Naive B cell (primary cell): ENCODE data around the gene THRB. TPM values are rescaled to one million over a fixed set of nuclear protein-coding genes. Genes with fewer than 3 reads are reported as not detected.
A peak's percentile ranks its signal among the peaks of the same experiment; 100 is the strongest.

Experiments used
- ATAC-seq, 2 donors: fragments of 150-1000 bp; cut with Tn5 transposase; 2 replicates each; pipeline ENCODE4 v1.10.0; 2021; ENCODE audit warnings: low read depth in 2 of 2, mild to moderate bottlenecking in 2 of 2, moderate library complexity in 2 of 2
- DNase-seq: peaks from one replicate; pipeline ENCODE4 v3.0.0; 2022
- H3K27ac Mint-ChIP-seq, 6 donors: one replicate each; pipeline ENCODE4 v1.8.0; 2020 to 2022; ENCODE audit warnings: mild to moderate bottlenecking in 6 of 6, mixed read lengths in 6 of 6, moderate library complexity in 5 of 6, inconsistent platforms in 2 of 6
- H3K27me3 Mint-ChIP-seq, 3 donors: one replicate each; pipeline ENCODE4 v1.8.0; 2021 to 2022; ENCODE audit warnings: mixed read lengths in 3 of 3, mild to moderate bottlenecking in 1 of 3
- H3K36me3 Mint-ChIP-seq, 2 donors: one replicate each; pipeline ENCODE4 v1.8.0; 2020 to 2022; ENCODE audit warnings: mixed read lengths in 2 of 2, inconsistent platforms in 1 of 2, mild to moderate bottlenecking in 1 of 2
- H3K4me1 Mint-ChIP-seq, 3 donors: one replicate each; pipeline ENCODE4 v1.8.0; 2020 to 2022; ENCODE audit warnings: mixed read lengths in 3 of 3, inconsistent platforms in 1 of 3, mild to moderate bottlenecking in 1 of 3, moderate library complexity in 1 of 3
- H3K4me3 Mint-ChIP-seq, 8 donors: one replicate each; pipeline ENCODE4 v1.8.0; 2020 to 2022; ENCODE audit warnings: mild to moderate bottlenecking in 8 of 8, mixed read lengths in 8 of 8, moderate library complexity in 8 of 8, inconsistent platforms in 2 of 8
- H3K9me3 Mint-ChIP-seq, 7 donors: one replicate each; pipeline ENCODE4 v1.8.0; 2020 to 2022; ENCODE audit warnings: mixed read lengths in 7 of 7, mild to moderate bottlenecking in 5 of 7, inconsistent platforms in 2 of 7, moderate library complexity in 1 of 7
- polyA plus RNA-seq, 6 donors: library from polyadenylated mRNA; unstranded; fragments of 300-500 nt; fragmentation: Illumina TruSeq; gene quantifications; one replicate each; pipeline ENCODE4 v1.2.3, GENCODE V29; 2021; ENCODE audit warnings: low read depth in 6 of 6

Gene THRB
- polyA plus RNA-seq, 6 donors from 2014 or later: 0.38 to 5.1 (median 1.8) TPM

DNA sequence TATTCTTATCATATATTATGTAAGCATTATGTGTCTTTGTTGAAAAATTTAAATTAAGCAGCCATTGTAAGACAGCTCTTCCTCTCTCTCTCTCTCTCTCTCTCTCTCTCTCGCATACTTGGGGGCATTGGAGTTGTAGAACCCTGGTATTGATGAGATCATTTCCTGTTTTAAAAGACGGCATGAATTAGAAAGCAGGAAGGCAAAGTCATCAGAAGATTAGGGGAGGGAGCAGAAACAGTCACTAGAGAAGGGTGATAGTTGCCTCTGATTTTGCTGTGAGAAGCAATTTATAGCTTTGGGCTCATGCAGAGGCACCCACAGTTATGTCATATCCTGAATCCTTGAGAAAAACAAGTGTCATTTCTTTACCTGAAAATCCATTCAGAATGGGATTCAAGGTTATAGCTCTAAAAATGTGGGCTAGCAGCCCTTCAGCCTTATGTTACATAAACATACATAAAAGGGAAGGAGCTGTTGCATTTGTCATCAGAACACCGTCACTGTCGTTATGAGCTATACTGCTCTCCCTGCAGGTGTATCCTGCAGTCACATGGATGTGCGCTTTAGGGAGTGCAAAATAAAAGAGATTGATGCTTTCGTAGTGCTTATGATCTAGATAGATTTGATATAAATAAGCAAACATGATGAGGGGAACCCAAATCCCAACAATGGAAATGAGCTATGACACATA lies 335.7 kb downstream of the THRB start:
- Mint-ChIP-seq H3K4me3 (no peak overlapping the region), H3K27me3 (peaks cover 0 to 13% (median 0%) of the 10 kb centered on the region in 3 donors), H3K4me1 (peaks cover 0 to 8% (median 4%) of the 10 kb centered on the region in 3 donors), H3K36me3 (peaks cover 0 to 6% of the 10 kb centered on the region in 2 donors), H3K9me3 (peaks cover 0 to 6% (median 0%) of the 10 kb centered on the region in 7 donors), H3K27ac (no peak overlapping the region)
- ATAC-seq (no peak), DNase-seq (no peak)

DNA sequence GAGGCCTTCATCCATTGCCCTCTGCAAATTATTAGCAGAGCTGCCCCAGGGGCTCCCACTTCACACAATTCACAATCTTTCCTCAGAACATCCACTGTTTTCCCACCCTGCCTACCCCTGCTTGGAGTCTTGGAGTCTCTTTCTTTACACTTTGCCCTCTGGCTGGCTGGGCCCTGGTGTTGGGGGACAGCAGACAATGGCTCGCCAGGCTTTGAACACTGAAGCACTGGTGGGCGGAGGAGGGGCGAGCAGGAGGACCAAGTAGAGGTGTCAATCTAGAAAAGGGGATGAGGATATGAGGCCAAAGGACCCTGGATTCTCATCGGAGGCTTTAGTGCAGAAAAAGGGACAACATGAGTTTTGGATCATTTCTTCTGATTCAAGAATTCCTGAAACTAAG lies 337.5 kb downstream of the THRB start:
- peaks cover 0 to 6% (median 0%) of the 10 kb centered on the region in 7 donors for H3K9me3 Mint-ChIP-seq
- DNase-seq (no peak), ATAC-seq (no peak)
- peaks cover 0 to 6% of the 10 kb centered on the region in 2 donors for H3K36me3 Mint-ChIP-seq
- peaks cover 0 to 8% (median 4%) of the 10 kb centered on the region in 3 donors for H3K4me1 Mint-ChIP-seq
- peaks cover 0 to 13% (median 0%) of the 10 kb centered on the region in 3 donors for H3K27me3 Mint-ChIP-seq
- H3K4me3 Mint-ChIP-seq: no peak overlapping the region
- no peak overlapping the region for H3K27ac Mint-ChIP-seq

DNA sequence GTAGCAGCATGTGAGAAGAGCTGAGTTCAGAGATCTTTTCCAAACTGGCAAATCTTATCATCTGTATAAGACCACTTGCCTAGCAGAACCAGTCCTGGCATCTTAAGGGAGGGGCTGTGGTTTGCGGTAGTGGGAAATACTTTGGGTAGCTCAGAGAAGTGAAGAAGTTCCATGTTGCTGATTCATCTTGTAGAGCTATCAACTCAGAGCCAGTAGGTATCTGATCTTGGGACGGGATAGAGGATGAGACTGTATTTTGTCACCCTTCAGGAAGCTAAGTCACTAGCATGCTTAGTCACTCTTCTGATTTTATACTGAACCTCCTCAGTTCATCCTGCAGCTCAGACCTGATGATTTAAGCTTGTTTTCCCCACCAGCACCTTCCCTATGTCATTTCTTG lies 338.2 kb downstream of the THRB start:
- Mint-ChIP-seq H3K36me3 (peaks cover 0 to 6% of the 10 kb centered on the region in 2 donors), H3K4me3 (no peak overlapping the region), H3K27me3 (peaks cover 0 to 13% (median 0%) of the 10 kb centered on the region in 3 donors), H3K9me3 (peaks cover 0 to 6% (median 0%) of the 10 kb centered on the region in 7 donors), H3K4me1 (peaks cover 0 to 8% (median 4%) of the 10 kb centered on the region in 3 donors), H3K27ac (no peak overlapping the region)
- DNase-seq (no peak), ATAC-seq (no peak)

DNA sequence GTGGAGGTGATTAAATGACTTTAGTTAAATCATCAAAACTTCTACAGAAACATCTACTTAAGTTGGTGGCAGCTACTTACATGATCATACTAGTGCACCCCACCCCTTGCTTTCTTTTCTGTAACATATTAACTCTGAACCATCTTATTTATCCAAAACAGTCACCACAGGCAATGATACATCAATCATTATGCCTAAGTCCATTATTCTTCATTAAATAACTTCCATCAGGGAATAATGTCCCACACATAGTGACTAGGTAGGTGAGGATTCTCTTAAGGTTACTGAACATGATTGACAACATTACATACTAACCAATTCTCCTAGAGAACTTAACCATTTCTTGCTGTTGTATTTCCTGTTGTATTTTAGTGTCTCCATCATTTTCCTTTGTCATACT lies 339.4 kb downstream of the THRB start:
- peaks cover 0 to 9% (median 0%) of the 10 kb centered on the region in 3 donors for H3K27me3 Mint-ChIP-seq
- no peak overlapping the region for H3K4me3 Mint-ChIP-seq
- H3K36me3 Mint-ChIP-seq: peaks cover 0 to 4% of the 10 kb centered on the region in 2 donors
- H3K27ac Mint-ChIP-seq: no peak overlapping the region
- DNase-seq (no peak), ATAC-seq (no peak)
- H3K4me1 Mint-ChIP-seq: peaks cover 0 to 8% (median 0%) of the 10 kb centered on the region in 3 donors
- H3K9me3 Mint-ChIP-seq: peaks cover 0 to 6% (median 0%) of the 10 kb centered on the region in 7 donors

DNA sequence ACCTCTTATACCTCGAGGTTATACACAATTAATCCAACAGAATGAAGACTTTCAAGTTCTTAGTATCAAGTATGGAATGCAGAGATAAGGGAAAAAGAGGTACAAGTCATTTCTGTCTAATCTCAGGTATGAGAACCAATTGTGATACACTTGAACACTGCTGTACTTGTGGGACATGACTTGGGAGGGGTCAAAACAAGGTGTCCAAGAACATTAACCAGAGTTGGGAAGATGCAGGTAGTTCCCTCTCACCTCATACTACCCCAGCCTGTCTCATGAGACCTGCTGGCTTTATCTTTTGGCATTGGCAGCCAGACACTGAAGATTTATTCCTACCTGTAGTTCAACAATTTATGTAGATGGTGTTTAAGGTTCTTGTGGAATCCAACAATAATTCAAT lies 339.9 kb downstream of the THRB start:
- DNase-seq: no peak
- no peak for ATAC-seq
- no peak overlapping the region for H3K27ac Mint-ChIP-seq
- peaks cover 0 to 7% (median 0%) of the 10 kb centered on the region in 3 donors for H3K4me1 Mint-ChIP-seq
- H3K9me3 Mint-ChIP-seq: peaks cover 0 to 2% (median 0%) of the 10 kb centered on the region in 7 donors
- H3K27me3 Mint-ChIP-seq: peaks cover 0 to 4% (median 0%) of the 10 kb centered on the region in 3 donors
- H3K4me3 Mint-ChIP-seq: peak overlapping the region in 1 of 8 donors; percentile 18
- no peaks in the 10 kb centered on the region for H3K36me3 Mint-ChIP-seq

DNA sequence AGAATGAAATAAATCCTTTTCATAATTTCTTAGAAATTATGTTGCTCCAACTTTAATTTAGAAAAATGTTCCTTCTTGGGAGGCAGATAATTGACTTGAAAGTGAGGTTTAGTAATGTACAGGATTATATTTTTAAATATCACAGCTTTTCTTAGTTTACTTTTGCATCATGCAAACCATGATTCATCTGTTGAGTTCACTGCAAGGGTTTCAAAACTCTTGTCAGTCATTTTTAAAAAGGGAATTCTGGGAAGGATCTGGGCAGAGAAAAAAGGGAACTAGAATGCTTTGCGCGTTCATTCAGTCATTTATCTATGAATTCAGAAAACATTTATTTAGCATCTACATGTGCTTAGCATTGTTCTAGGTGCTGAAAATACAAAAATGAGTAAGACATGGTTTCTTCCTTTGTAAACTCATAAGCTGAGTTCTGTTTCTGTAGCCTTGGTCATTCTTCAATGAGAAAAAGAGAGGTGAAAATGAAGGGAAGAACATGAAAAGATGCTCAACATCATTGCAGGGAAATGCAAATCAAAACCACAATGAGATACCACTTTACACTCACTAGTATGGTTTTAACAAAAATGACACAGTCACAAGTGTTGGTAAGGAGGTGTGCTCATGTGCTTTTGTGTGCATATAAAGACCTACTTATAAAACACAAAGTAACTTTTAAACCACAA lies 340.5 kb downstream of the THRB start:
- no peak for DNase-seq
- H3K4me3 Mint-ChIP-seq: no peak overlapping the region
- H3K4me1 Mint-ChIP-seq: peaks cover 0 to 7% (median 0%) of the 10 kb centered on the region in 3 donors
- no peak for ATAC-seq
- H3K36me3 Mint-ChIP-seq: no peaks in the 10 kb centered on the region
- H3K27ac Mint-ChIP-seq: no peak overlapping the region
- H3K27me3 Mint-ChIP-seq: no peaks in the 10 kb centered on the region
- peaks cover 0 to 2% (median 0%) of the 10 kb centered on the region in 7 donors for H3K9me3 Mint-ChIP-seq

DNA sequence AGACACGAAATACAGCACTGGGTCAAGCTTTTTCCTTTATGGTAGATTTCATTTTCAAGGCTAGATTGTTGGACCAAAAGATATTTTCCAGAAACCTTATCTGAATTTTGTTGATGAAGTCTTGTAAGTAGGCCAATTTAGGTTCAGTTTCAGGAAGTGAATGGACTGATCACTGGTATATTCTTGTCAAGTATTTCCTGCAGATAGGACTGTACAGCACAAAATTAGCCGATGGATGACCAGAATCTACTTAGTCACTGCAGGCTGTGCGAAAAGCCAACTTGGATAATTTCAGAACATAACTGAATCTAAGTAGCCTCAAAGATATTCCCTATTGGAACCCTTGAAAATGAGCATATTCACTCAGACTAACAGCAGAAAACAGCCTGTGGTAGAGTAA lies 343.1 kb downstream of the THRB start:
- Mint-ChIP-seq H3K4me3 (no peak overlapping the region), H3K4me1 (peaks cover 0 to 7% (median 0%) of the 10 kb centered on the region in 3 donors), H3K9me3 (no peaks in the 10 kb centered on the region), H3K36me3 (no peaks in the 10 kb centered on the region), H3K27me3 (no peaks in the 10 kb centered on the region), H3K27ac (no peak overlapping the region)
- no peak for ATAC-seq
- DNase-seq: no peak

DNA sequence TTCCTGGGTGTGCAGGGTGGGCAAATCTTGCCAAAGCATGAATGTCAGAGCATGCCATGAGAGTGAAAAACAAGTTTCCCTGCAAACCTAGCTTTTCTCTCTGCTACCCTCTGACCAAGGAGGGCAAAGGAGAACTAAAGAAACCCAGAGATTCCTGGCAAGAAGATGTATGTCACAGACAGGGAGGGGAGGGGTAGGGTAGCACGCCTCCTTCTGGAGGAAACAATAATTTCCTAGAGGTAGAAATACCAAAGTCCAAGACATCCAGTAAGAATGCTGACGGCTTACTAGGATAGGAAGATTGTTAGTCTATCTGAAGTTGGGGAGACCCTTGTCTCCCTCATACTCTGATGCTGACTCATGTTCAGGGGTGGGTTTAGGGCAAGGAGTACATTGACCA lies 345.6 kb downstream of the THRB start:
- Mint-ChIP-seq H3K4me3 (no peak overlapping the region), H3K36me3 (peaks cover 0 to 8% of the 10 kb centered on the region in 2 donors), H3K4me1 (peaks cover 0 to under 1% (median 0%) of the 10 kb centered on the region in 3 donors), H3K27me3 (no peaks in the 10 kb centered on the region), H3K27ac (no peak overlapping the region), H3K9me3 (no peaks in the 10 kb centered on the region)
- ATAC-seq (no peak), DNase-seq (no peak)

DNA sequence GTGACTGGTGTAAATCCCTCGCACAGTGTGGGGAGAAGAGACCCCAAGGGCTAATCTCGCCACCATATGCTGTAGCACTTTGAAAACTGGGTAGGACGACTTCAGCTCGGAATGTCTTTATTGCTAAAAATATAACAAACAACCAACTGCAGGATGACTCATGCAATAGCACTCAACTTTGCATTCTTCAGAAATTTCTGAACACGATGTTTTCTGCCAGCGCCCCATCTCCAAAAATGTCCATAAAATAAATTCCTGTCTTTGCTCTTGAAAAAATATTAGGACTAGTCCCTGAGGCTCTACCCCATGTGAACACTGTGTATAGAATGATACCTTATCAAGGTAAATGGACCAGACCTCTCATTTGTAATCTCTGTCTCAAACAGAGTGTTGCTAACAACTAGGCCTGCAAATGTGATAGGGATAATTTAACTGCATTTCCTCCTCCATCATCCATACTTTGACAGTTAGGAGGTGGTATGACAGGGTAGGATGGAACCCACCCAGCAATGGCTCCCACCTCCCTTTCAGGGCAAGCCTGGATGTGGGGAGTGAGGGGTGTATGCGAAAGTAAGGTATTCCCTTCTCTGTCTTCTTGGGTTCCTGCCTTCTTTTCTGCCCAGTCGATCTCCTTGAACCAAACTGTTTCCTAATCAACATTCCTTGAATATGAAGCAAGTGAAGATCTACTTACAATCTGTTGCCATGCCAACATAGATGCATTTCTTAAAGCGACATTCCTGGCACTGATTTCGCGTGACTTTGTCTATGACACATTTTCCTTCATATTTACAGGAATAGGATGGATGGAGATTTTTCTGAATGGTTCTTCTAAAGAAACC lies 348.4 kb downstream of the THRB start:
- H3K9me3 Mint-ChIP-seq: no peaks in the 10 kb centered on the region
- DNase-seq (no peak), ATAC-seq (no peak)
- H3K27me3 Mint-ChIP-seq: no peaks in the 10 kb centered on the region
- H3K27ac Mint-ChIP-seq: no peak overlapping the region
- H3K36me3 Mint-ChIP-seq: peaks cover 0 to 18% of the 10 kb centered on the region in 2 donors
- no peaks in the 10 kb centered on the region for H3K4me1 Mint-ChIP-seq
- H3K4me3 Mint-ChIP-seq: no peak overlapping the region

DNA sequence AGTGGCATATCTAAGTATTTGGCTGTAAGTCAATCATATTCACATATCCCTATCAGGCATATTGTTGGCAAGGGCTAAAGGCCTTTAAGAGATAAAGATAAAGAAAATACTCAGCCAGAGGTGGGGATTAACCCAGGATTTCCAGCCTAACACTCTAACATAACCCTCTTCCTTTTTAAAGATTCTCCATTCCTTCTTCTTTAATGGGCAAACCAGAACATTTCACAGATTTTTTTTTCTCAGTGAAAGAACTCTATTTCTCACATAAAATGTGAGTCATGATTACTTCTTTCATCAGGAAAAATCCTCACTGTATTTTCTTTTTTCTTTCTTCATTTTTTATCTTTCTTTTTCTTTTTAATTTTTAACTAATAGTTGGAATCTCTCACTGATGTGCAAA lies 349.2 kb downstream of the THRB start:
- no peak for ATAC-seq
- no peak for DNase-seq
- Mint-ChIP-seq H3K27ac (peak overlapping the region in 1 of 6 donors; percentile 4), H3K9me3 (no peaks in the 10 kb centered on the region), H3K4me1 (no peaks in the 10 kb centered on the region), H3K36me3 (peaks cover 0 to 18% of the 10 kb centered on the region in 2 donors), H3K4me3 (no peak overlapping the region), H3K27me3 (no peaks in the 10 kb centered on the region)

DNA sequence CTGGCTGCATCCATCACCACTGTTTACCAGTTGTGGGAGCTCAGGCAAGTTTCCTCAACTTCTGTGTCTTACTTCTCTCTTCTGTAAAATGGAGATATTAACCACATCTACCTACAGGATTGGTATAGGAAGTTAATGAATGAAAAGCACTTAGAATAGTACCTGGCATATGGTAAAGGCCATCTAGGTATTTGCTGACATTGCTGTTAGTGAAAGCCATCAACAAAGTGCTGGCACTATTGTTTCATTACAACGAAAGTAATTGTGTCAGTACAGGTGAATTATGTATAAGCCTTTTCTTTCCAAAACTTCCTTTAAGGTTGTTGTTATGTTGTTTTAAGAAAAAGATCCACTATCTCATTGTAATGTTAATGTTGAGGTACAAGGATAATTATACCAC lies 352.5 kb downstream of the THRB start:
- H3K27ac Mint-ChIP-seq: no peak overlapping the region
- no peaks in the 10 kb centered on the region for H3K9me3 Mint-ChIP-seq
- ATAC-seq (no peak), DNase-seq (no peak)
- H3K27me3 Mint-ChIP-seq: no peaks in the 10 kb centered on the region
- H3K4me1 Mint-ChIP-seq: peaks cover 0 to 3% (median 0%) of the 10 kb centered on the region in 3 donors
- H3K4me3 Mint-ChIP-seq: no peak overlapping the region
- peaks cover 0 to 22% of the 10 kb centered on the region in 2 donors for H3K36me3 Mint-ChIP-seq

DNA sequence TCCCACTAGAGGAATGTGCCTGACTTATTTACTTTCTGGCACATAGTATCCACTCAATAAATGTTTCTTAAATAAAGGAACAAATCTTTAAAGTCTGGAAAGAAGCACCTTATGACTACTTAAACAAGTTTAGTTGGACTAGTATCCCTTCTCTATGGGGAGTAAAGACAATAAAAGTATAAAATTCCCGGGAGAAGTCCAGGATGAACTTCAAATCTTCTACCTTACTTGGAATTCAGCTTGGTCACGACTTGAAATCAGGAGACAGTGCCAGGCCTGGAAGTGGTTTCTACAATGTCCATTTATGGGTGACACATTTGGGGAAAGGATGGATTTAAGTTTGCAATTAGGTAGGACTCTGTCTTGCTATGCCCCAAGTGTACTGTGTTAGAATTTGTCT lies 353.1 kb downstream of the THRB start:
- no peaks in the 10 kb centered on the region for H3K9me3 Mint-ChIP-seq
- H3K27me3 Mint-ChIP-seq: no peaks in the 10 kb centered on the region
- DNase-seq (no peak), ATAC-seq (no peak)
- peaks cover 0 to 22% of the 10 kb centered on the region in 2 donors for H3K36me3 Mint-ChIP-seq
- H3K4me3 Mint-ChIP-seq: no peak overlapping the region
- no peak overlapping the region for H3K27ac Mint-ChIP-seq
- peaks cover 0 to 3% (median 0%) of the 10 kb centered on the region in 3 donors for H3K4me1 Mint-ChIP-seq
